Measurements from ENCODE around the gene SYCN.

GRCh38 chr19:39192846-39193245 lies 11.2 kb downstream of the SYCN start:
- TF ChIP-seq REST (IDR thresholded peaks at IDR 0.05; ENCODE audit: low read depth), result no peak
- TF ChIP-seq YY1 (IDR thresholded peaks at IDR 0.05; ENCODE audit: extremely low read depth, insufficient replicate concordance, low read depth, low read length), result no peak
- no peak for TF ChIP-seq POLR2AphosphoS5 (IDR thresholded peaks at IDR 0.05; ENCODE audit: low read depth, low read length)
- no peak for TF ChIP-seq CTCF (IDR thresholded peaks at IDR 0.05 in 2 of 3, conservative IDR thresholded peaks at IDR 0.05 in 1 of 3; ENCODE audit: borderline replicate concordance in 1 of 3, insufficient read depth in 1 of 3, low read depth in 2 of 3, low read length in 2 of 3)
- no peak for TF ChIP-seq ZFX (IDR thresholded peaks at IDR 0.05)
- no peak for TF ChIP-seq POLR2A (IDR thresholded peaks at IDR 0.05; ENCODE audit: borderline replicate concordance, extremely low read depth, insufficient read depth, insufficient read length)
- TF ChIP-seq TCF7L2 (IDR thresholded peaks at IDR 0.05; ENCODE audit: borderline replicate concordance, extremely low read depth, insufficient read depth, insufficient read length), result no peak
- no peak for TF ChIP-seq SIN3A (IDR thresholded peaks at IDR 0.05; ENCODE audit: low read depth)

All from HCT116 (cell line).